HUES6 (cell line): Measurements from ENCODE around the gene ATF5.
"Not testable (repeated sequence)": the region's sequence is repeated elsewhere in the genome, so short reads cannot be mapped to it uniquely, and the experiment has no call there.

Experiments
- H3K27ac ChIP-seq: 2 replicates; pipeline ENCODE4 v1.7.0; 2013; ENCODE audit warnings: low read depth, mild to moderate bottlenecking, low read length, inconsistent platforms
- H3K27me3 ChIP-seq: 2 replicates; pipeline ENCODE4 v1.6.1; 2013; ENCODE audit warnings: low read length; ENCODE audit not compliant: control insufficient read depth, insufficient read depth
- H3K36me3 ChIP-seq: 2 replicates; pipeline ENCODE4 v1.6.1; 2013; ENCODE audit warnings: low read length; ENCODE audit not compliant: control insufficient read depth, insufficient read depth
- H3K4me1 ChIP-seq: 2 replicates; pipeline ENCODE4 v1.6.1; 2013; ENCODE audit warnings: low read length; ENCODE audit not compliant: control insufficient read depth, insufficient read depth
- H3K4me3 ChIP-seq: 2 replicates; pipeline ENCODE4 v1.5.1; 2013; ENCODE audit warnings: low read depth, low read length
- H3K9ac ChIP-seq: one replicate; pipeline ENCODE4 v1.6.1; 2013; ENCODE audit warnings: mild to moderate bottlenecking, low read length
- H3K9me3 ChIP-seq: 2 replicates; pipeline ENCODE4 v1.6.1; 2013; ENCODE audit warnings: low read depth, low read length; ENCODE audit not compliant: control insufficient read depth, insufficient read depth

ATF5 gene

GRCh38 chr19:49913720-49914119 lies 15.3 kb upstream of the ATF5 start:
- peaks cover 85% of the 10 kb centered on the region for H3K36me3 ChIP-seq
- peaks cover 3% of the 10 kb centered on the region; the same call in 1 of the 2 replicates for H3K4me1 ChIP-seq
- no peaks in the 10 kb centered on the region for H3K27me3 ChIP-seq

GRCh38 chr19:49915271-49915670 lies 13.7 kb upstream of the ATF5 start:
- Histone ChIP-seq H3K4me1 (peaks cover 3% of the 10 kb centered on the region; the same call in 1 of the 2 replicates), H3K36me3 (peaks cover 74% of the 10 kb centered on the region), H3K27me3 (no peaks in the 10 kb centered on the region), H3K9me3 (peaks cover 7% of the 10 kb centered on the region; the same call in 1 of the 2 replicates), H3K27ac (no peak overlapping the region), H3K4me3 (no peak overlapping the region), H3K9ac (no peak overlapping the region)

More at GRCh38 chr19:49913720-49914119, 15.3 kb upstream of the ATF5 start:
- Histone ChIP-seq H3K4me3 (no peak overlapping the region), H3K9me3 (peaks cover 7% of the 10 kb centered on the region; the same call in 1 of the 2 replicates), H3K27ac (no peak overlapping the region), H3K9ac (no peak overlapping the region)

DNA sequence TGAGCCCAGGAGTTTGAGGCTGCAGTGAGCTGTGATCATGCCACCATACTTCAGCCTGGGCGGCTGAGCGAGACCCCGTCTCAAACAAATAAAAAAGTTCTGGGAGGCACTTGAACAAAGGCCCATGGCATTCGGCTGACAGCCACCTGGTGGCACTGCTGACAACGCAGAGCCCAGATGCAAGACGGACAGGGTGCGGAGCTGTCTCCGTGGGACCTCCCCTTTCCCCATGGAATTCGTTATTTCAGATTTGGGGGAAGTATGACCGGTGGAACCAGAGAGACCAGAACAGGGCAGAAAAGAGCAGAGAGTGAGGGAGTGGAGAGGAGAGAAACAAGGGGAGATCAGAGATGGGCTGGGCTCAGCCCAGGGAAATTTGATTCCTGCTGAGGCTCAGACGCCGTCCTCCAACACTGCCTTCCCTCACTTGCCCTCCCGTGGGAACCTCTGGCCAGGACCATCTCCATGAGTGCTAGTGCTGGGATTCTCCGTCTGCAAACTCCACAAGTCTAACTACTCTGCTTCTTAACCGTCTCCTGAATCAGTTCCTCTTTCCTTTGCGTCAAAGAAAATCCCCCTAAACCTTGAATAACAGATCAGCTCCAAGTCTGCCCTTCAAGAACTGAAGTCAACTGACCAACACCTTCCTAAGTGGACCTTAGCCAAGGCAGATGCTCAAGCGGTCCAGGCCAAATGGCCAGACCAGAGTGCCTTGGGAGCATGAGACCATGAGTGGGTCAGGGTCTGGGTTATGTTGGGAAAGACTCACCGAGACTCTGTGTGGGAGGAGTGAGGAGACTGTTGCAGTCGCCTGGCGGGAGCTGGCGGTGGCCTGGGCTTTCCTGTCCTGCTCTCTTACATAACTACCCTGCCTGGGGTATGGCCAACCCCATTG lies 11.9 kb upstream of the ATF5 start:
- Histone ChIP-seq H3K27ac (no peak overlapping the region), H3K9me3 (peaks cover 7% of the 10 kb centered on the region; the same call in 1 of the 2 replicates), H3K4me3 (no peak overlapping the region), H3K27me3 (no peaks in the 10 kb centered on the region), H3K4me1 (peaks cover 3% of the 10 kb centered on the region; the same call in 1 of the 2 replicates), H3K9ac (no peak overlapping the region), H3K36me3 (peaks cover 77% of the 10 kb centered on the region)

GRCh38 chr19:49918089-49918488 lies 10.9 kb upstream of the ATF5 start:
- peaks cover 3% of the 10 kb centered on the region for H3K4me1 ChIP-seq
- H3K27me3 ChIP-seq: no peaks in the 10 kb centered on the region
- H3K36me3 ChIP-seq: peaks cover 77% of the 10 kb centered on the region
- H3K27ac ChIP-seq: no peak overlapping the region
- H3K4me3 ChIP-seq: no peak overlapping the region
- no peak overlapping the region for H3K9ac ChIP-seq
- H3K9me3 ChIP-seq: peaks cover 7% of the 10 kb centered on the region; the same call in 1 of the 2 replicates

DNA sequence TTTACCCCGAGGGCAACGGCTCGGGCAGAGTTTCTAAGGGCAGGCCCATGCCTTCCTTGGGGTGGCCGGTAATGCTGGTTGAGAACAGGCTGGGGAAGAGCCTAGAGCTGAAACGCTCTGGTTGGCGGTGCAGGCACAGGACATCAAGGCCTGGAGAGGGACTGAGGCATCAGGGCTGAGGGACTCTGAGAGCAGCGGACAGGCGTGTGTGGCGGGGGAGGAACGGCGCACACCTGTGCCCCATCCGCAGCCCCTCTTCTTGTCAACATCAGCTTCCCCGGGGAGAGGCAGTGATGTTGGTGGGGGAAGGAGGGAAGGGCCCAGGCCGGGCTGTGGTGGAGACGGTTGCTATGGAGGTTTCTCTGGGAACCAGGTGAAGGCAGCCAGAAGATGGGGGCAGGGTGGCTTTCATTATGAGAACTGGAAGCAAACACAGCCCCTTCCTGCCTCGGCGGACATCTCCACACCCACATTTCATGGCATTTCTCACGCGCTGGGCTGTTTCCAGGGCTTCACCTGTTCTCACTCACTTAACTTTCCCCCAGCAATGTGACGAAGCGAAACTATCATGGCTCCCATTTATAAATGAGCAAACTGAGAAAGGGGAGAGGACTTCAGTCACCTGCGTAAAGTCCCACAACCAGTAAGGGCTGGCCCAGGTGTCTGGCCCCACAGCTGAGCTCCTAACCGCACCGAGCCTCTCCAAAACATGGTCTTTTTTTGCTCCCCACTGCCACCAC lies 8.2 kb upstream of the ATF5 start:
- Histone ChIP-seq H3K9ac (no peak overlapping the region), H3K9me3 (no peaks in the 10 kb centered on the region), H3K4me3 (no peak overlapping the region), H3K4me1 (peaks cover 3% of the 10 kb centered on the region), H3K27ac (no peak overlapping the region), H3K36me3 (peaks cover 76% of the 10 kb centered on the region), H3K27me3 (no peaks in the 10 kb centered on the region)

DNA sequence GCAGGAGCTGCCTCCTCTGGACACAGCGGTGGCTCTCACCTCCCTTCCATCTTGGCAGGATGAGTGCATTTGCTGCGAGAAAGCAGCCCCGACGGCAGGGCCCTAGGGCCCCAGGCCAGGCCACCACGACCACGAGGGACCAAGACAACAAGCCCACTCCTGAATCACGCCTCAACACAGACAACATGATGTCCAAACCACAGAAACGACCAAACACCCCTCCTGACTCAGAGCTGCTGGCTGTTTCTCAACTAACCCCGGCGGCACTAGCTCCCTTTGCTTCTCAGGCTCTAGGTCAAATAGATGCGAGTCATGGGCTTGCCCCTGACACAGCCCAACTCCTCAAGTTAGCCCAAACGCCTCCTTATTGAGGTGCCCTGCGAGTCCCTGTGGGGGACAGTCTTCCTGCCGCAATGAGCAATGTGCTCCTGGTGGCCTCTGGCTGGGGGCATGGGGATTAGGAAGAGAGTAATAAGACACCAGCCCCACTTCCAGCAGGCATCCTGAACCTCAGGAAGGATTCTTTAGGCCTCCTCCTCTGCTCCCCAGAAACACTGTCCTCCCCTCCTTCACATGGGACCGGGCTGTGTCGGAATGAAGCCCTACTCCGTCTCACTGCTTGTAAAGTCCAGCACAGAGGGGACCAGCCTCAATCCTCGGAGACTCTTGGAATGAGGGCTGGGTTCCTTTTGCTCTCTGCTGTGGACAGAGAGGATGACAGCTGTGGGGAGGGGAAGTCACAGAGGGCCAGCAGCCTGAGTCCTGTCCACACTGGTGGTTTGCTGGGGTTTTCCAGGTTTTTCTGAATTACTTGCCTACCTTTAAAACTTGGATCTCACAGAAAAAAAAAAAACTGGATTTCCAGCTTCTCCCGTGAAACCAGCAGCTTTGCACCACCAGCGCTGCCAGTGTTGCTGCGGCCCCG lies 6.9 kb upstream of the ATF5 start:
- no peaks in the 10 kb centered on the region for H3K27me3 ChIP-seq
- H3K9ac ChIP-seq: no peak overlapping the region
- no peaks in the 10 kb centered on the region for H3K9me3 ChIP-seq
- H3K4me1 ChIP-seq: peaks cover 3% of the 10 kb centered on the region
- H3K4me3 ChIP-seq: no peak overlapping the region
- peaks cover 78% of the 10 kb centered on the region for H3K36me3 ChIP-seq
- no peak overlapping the region for H3K27ac ChIP-seq

GRCh38 chr19:49923055-49924003 lies 5.7 kb upstream of the ATF5 start:
- H3K36me3 ChIP-seq: peaks cover 75% of the 10 kb centered on the region
- peaks cover 6% of the 10 kb centered on the region for H3K4me1 ChIP-seq
- H3K27me3 ChIP-seq: no peaks in the 10 kb centered on the region
- H3K4me3 ChIP-seq: no peak overlapping the region
- H3K27ac ChIP-seq: no peak overlapping the region
- H3K9me3 ChIP-seq: no peaks in the 10 kb centered on the region
- H3K9ac ChIP-seq: no peak overlapping the region

- H3K36me3 ChIP-seq: peaks cover 69% of the 10 kb centered on the region
- no peak overlapping the region for H3K9ac ChIP-seq
Measured at GRCh38 chr19:49924004-49924880, 4.8 kb upstream of the ATF5 start.

GRCh38 chr19:49924881-49925210 lies 4.2 kb upstream of the ATF5 start:
- Histone ChIP-seq H3K36me3 (peaks cover 68% of the 10 kb centered on the region), H3K4me1 (peaks cover 10% of the 10 kb centered on the region)
- not testable (repeated sequence) for H3K9ac ChIP-seq, H3K27me3 ChIP-seq, H3K4me3 ChIP-seq, H3K27ac ChIP-seq, H3K9me3 ChIP-seq

More at GRCh38 chr19:49924004-49924880, 4.8 kb upstream of the ATF5 start:
- H3K9me3 ChIP-seq: no peaks in the 10 kb centered on the region
- H3K4me1 ChIP-seq: peaks cover 10% of the 10 kb centered on the region
- H3K4me3 ChIP-seq: no peak overlapping the region
- no peaks in the 10 kb centered on the region for H3K27me3 ChIP-seq
- peak overlapping the region; percentile 26; the same call in 1 of the 2 replicates for H3K27ac ChIP-seq
